Heart right ventricle (tissue), 16 donors: ENCODE measurements around the gene CYP27B1. TPM values are rescaled to one million over a fixed set of nuclear protein-coding genes. Genes with fewer than 3 reads are reported as not detected.

ENCODE experiments used
- ATAC-seq, 8 donors: fragments of 200-7000 bp; cut with Tn5 transposase; one replicate each; pipeline ENCODE4 v1.9.1; 2020; ENCODE audit warnings: mild to moderate bottlenecking in 8 of 8, moderate library complexity in 8 of 8, moderate number of reproducible peaks in 1 of 8
- DNase-seq, 2 donors: peaks; one replicate each; pipeline ENCODE4 v3.0.0-alpha.2; 2020
- H3K27ac ChIP-seq, 10 donors: fragments of 200-600 bp; sonication (generic) in 2 of 10; one replicate each; pipeline versions ENCODE4 v1.5.0 to v1.8.0; 2020 to 2022; ENCODE audit warnings: mild to moderate bottlenecking in 3 of 10
- H3K27me3 ChIP-seq, 7 donors: fragments of 200-600 bp; one replicate each; pipeline ENCODE4 v1.8.0; 2021 to 2022; ENCODE audit warnings: mild to moderate bottlenecking in 2 of 7
- H3K36me3 ChIP-seq, 9 donors: fragments of 200-600 bp; sonication (generic) in 1 of 9; one replicate each; pipeline versions ENCODE4 v1.5.0 to v1.8.0; 2020 to 2022; ENCODE audit warnings: mild to moderate bottlenecking in 2 of 9
- H3K4me1 ChIP-seq, 9 donors: fragments of 200-600 bp; sonication (generic) in 1 of 9; one replicate each; pipeline versions ENCODE4 v1.5.0 to v1.8.0; 2020 to 2022; ENCODE audit warnings: mild to moderate bottlenecking in 4 of 9
- H3K4me3 ChIP-seq, 10 donors: fragments of 200-600 bp; sonication (generic) in 2 of 10; one replicate each; pipeline versions ENCODE4 v1.5.0 to v1.8.0; 2020 to 2022; ENCODE audit warnings: mild to moderate bottlenecking in 7 of 10, moderate library complexity in 2 of 10
- H3K9me3 ChIP-seq, 11 donors: fragments of 200-600 bp in 10 of 11; sonication (generic) in 2 of 11; one replicate each; pipeline versions ENCODE4 v1.5.0 to v1.8.0; 2013 to 2022; ENCODE audit warnings: mild to moderate bottlenecking in 2 of 11, control low read depth in 1 of 11, moderate library complexity in 1 of 11
- WGBS, 2 donors: extraction: QIAGEN DNeasy Blood & Tissue Kit; methylation state at CpG; one replicate each; pipeline ENCODE4 v1.1.7; 2013; ENCODE audit warnings: inconsistent platforms in 1 of 2; 5-methylcytosine and 5-hydroxymethylcytosine counted together
- intact Hi-C, 10 donors: fragments of 100-400 bp; cut with DNase I; formaldehyde crosslinking; loops; one replicate each; pipeline versions ENCODE4 v1.11.1 to v1.14.2; 2022
- polyA plus RNA-seq, 2 donors: library from polyadenylated mRNA; stranded (reverse); fragments of 200-250 nt; gene quantifications; one replicate each; pipeline ENCODE4 v1.2.3, GENCODE V29; 2013
- total RNA-seq, 10 donors: library from RNA; stranded (reverse); fragmentation: NEBNext Ultra II Directional in 3 of 10; extraction: Animal tissue kit (Norgen Biotek cat#: 25700) in 3 of 10; gene quantifications; one replicate each; pipeline versions ENCODE4 v1.2.1 to v1.2.4, GENCODE V29; 2021 to 2023
- TF ChIP-seq, protein P1 (sequence below), 9 donors: fragments of 200-600 bp; sonication (generic) in 2 of 9; IDR thresholded peaks; one replicate each; pipeline versions ENCODE4 v1.5.0 to v1.8.0; 2021 to 2022; ENCODE audit warnings: antibody characterized with exemption in 9 of 9, mild to moderate bottlenecking in 5 of 9, moderate library complexity in 1 of 9
- donor health status: Arrhythmogenic right ventricular cardiomyopathy.
- donor health status: ischemic (EF 13 %, LVEDD 7.1; RV severe dilation, severe dysfunction).
- donor health status: healthy with polysubstance abuse.
- donor health status: DM: no; HTN: yes; CAD: no.
- donor health status: DM: no; HTN: no; CAD: no.
- donor health status: ischemic (EF 25% LVEDD 6.9; RV normal size, moderate dysfunction).
- donor health status: ischemic (EF 25% LVEDD 5.7; RV mildly dilated, moderate dysfunction).
- donor health status: healthy.
- donor health status: DM: yes; HTN: yes; CAD: no.
- donor health status: Ischemic cardiomyopathy.
- donor health status: ischemic (EF 35%, LVEDD 5.7; RV mildly dilated, moderate dysfunction).
- donor health status: nonischemic (EF 11% LVEDD 7.7; RV severe dilation, severe dysfunction).
- donor health status: DM: yes; HTN: yes; CAD: no.
- donor health status: PGD.
- donor health status: ischemic (EF 29% LVEDD 5.4; RV normal size, mild dysfunction).
- donor health status: nonischemic (EF 23%, LVEDD 6.1; RV moderate dilation, normal function).

CYP27B1 gene
- total and polyA plus RNA-seq, 12 donors = 0.14 to 0.95 (median 0.81) TPM; not detected in 9

- WGBS, 2 donors = 93 to 94% methylated on average over 25 of the region's 25 CpGs
Measured at GRCh38 chr12:57758552-57759359, 8.1 kb downstream of the CYP27B1 start.

GRCh38 chr12:57757771-57758170, 9.1 kb downstream of the CYP27B1 start:
- peaks cover 0 to 23% (median 8%) of the 10 kb centered on the region in 9 donors for H3K36me3 ChIP-seq
- no peaks in the 10 kb centered on the region for H3K9me3 ChIP-seq
- peaks cover 0 to 7% (median 5%) of the 10 kb centered on the region in 7 donors for H3K27me3 ChIP-seq
- H3K4me1 ChIP-seq = peaks cover 5 to 34% (median 21%) of the 10 kb centered on the region in 9 donors
- H3K4me3 ChIP-seq = no peak overlapping the region
- ATAC-seq = no peak
- no peak for DNase-seq
- 93 to 95% methylated on average over 4 of the region's 4 CpGs for WGBS, 2 donors
- TF ChIP-seq, protein P1, sequence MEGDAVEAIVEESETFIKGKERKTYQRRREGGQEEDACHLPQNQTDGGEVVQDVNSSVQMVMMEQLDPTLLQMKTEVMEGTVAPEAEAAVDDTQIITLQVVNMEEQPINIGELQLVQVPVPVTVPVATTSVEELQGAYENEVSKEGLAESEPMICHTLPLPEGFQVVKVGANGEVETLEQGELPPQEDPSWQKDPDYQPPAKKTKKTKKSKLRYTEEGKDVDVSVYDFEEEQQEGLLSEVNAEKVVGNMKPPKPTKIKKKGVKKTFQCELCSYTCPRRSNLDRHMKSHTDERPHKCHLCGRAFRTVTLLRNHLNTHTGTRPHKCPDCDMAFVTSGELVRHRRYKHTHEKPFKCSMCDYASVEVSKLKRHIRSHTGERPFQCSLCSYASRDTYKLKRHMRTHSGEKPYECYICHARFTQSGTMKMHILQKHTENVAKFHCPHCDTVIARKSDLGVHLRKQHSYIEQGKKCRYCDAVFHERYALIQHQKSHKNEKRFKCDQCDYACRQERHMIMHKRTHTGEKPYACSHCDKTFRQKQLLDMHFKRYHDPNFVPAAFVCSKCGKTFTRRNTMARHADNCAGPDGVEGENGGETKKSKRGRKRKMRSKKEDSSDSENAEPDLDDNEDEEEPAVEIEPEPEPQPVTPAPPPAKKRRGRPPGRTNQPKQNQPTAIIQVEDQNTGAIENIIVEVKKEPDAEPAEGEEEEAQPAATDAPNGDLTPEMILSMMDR (IDR thresholded peaks at IDR 0.05) = no peak
- H3K27ac ChIP-seq = no peak overlapping the region
- intact Hi-C loops = no loop called here

More at GRCh38 chr12:57758552-57759359, 8.1 kb downstream of the CYP27B1 start:
- DNase-seq (no peak), ATAC-seq (no peak)
- peaks cover 0 to 23% (median 8%) of the 10 kb centered on the region in 9 donors for H3K36me3 ChIP-seq
- H3K27ac ChIP-seq = no peak overlapping the region
- TF ChIP-seq, protein P1 (IDR thresholded peaks at IDR 0.05) = no peak
- H3K9me3 ChIP-seq = no peaks in the 10 kb centered on the region
- peaks cover 4 to 26% (median 17%) of the 10 kb centered on the region in 9 donors for H3K4me1 ChIP-seq
- intact Hi-C loops = no loop called here
- no peak overlapping the region for H3K4me3 ChIP-seq
- peaks cover 0 to 17% (median 15%) of the 10 kb centered on the region in 7 donors for H3K27me3 ChIP-seq

DNA sequence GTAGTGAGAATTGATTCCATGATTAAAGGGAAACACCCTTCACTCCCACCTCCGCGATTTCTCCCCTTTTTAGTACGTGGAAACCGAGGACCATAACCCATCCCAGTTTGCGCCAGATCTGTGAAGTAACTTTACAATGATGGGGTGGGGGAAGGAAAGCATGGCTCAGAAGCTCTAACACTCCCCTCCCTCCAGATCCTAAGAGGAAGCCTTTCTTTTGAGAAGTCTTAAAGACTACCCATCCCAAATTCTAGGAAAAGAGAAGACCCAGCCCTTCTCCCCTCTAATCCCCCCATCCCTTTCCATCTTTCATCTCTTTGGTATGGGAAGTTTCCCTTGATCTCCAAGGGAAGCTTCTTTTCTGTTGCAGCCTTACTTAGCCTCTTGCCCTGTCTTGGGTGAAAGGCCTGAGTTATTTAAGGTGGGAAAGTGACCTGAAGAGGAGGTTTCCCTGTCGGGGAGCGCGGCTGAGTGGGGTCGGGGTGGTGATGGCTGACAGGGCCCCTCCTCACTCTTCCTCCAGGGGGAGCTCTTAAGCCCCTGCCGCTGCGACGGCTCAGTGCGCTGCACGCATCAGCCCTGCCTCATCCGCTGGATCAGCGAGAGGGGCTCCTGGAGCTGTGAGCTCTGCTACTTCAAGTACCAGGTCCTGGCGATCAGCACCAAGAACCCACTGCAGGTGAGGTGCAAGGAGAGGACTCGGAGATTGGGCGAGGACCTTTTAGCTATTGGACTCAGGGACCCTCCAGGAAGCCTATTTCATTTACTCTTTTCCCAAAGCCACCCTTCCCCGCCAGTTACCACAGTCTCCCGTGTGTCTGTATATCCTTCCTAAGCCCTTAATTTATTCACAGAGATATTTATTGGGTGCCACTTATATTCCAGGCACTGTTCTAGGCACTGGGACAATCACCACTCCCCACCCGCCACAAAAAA, 10.2 kb downstream of the CYP27B1 start:
- 58 to 69% methylated on average over 22 of the region's 22 CpGs for WGBS, 2 donors
- Histone ChIP-seq H3K4me1 (peaks cover 6 to 39% (median 24%) of the 10 kb centered on the region in 9 donors), H3K27ac (peak overlapping the region in 3 of 10 donors; percentile 53 to 74 (median 70)), H3K4me3 (peak overlapping the region in 6 of 10 donors; percentile 67 to 80 (median 70)), H3K36me3 (peaks cover 0 to 23% (median 8%) of the 10 kb centered on the region in 9 donors), H3K9me3 (no peaks in the 10 kb centered on the region), H3K27me3 (no peaks in the 10 kb centered on the region)
- DNase-seq (peak in 1 of 2 donors; percentile 47), ATAC-seq (no peak)
- intact Hi-C loops = no loop called here
- TF ChIP-seq, protein P1 (IDR thresholded peaks at IDR 0.05) = peak; percentile 9 to 69 (median 46)
